Neural cell (in vitro differentiated cells): Measurements from ENCODE around the gene ZNF407.

Experiments
- CTCF ChIP-seq: fragments of 450-650 bp; IDR thresholded peaks from 2 replicates; pipeline ENCODE4 v1.5.1; 2014; ENCODE audit warnings: antibody characterized with exemption, mild to moderate bottlenecking, moderate library complexity; ENCODE audit not compliant: poor library complexity, severe bottlenecking
- EP300 ChIP-seq: fragments of 450-650 bp; conservative IDR thresholded peaks from 2 replicates; pipeline ENCODE4 v1.6.1; 2014; ENCODE audit warnings: antibody characterized with exemption, mild to moderate bottlenecking, moderate library complexity; ENCODE audit not compliant: poor library complexity, severe bottlenecking
- EZH2 ChIP-seq: fragments of 200-600, 300-800 bp; shearing (Covaris generic), sonication (generic); IDR thresholded peaks from 2 replicates; pipeline ENCODE4 v1.6.1; 2014; ENCODE audit warnings: antibody characterized with exemption, low read length, borderline replicate concordance, mild to moderate bottlenecking; ENCODE audit not compliant: insufficient read depth, poor library complexity, severe bottlenecking
- RAD21 ChIP-seq: fragments of 450-650 bp; conservative IDR thresholded peaks from 2 replicates; pipeline ENCODE4 v1.6.1; 2014; ENCODE audit warnings: antibody characterized with exemption, mild to moderate bottlenecking, moderate library complexity
- SMC3 ChIP-seq: fragments of 450-650 bp; conservative IDR thresholded peaks from 2 replicates; pipeline ENCODE4 v1.6.1; 2014; ENCODE audit warnings: antibody characterized with exemption, mild to moderate bottlenecking, moderate library complexity; ENCODE audit not compliant: poor library complexity
- TF ChIP-seq, protein P1 (sequence below): IDR thresholded peaks from 2 replicates; pipeline ENCODE4 v1.6.1; 2012; ENCODE audit warnings: borderline replicate concordance

- no peak for TF ChIP-seq CTCF
- TF ChIP-seq, protein P1, sequence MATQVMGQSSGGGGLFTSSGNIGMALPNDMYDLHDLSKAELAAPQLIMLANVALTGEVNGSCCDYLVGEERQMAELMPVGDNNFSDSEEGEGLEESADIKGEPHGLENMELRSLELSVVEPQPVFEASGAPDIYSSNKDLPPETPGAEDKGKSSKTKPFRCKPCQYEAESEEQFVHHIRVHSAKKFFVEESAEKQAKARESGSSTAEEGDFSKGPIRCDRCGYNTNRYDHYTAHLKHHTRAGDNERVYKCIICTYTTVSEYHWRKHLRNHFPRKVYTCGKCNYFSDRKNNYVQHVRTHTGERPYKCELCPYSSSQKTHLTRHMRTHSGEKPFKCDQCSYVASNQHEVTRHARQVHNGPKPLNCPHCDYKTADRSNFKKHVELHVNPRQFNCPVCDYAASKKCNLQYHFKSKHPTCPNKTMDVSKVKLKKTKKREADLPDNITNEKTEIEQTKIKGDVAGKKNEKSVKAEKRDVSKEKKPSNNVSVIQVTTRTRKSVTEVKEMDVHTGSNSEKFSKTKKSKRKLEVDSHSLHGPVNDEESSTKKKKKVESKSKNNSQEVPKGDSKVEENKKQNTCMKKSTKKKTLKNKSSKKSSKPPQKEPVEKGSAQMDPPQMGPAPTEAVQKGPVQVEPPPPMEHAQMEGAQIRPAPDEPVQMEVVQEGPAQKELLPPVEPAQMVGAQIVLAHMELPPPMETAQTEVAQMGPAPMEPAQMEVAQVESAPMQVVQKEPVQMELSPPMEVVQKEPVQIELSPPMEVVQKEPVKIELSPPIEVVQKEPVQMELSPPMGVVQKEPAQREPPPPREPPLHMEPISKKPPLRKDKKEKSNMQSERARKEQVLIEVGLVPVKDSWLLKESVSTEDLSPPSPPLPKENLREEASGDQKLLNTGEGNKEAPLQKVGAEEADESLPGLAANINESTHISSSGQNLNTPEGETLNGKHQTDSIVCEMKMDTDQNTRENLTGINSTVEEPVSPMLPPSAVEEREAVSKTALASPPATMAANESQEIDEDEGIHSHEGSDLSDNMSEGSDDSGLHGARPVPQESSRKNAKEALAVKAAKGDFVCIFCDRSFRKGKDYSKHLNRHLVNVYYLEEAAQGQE = no peak
- no peak for TF ChIP-seq EZH2
- TF ChIP-seq EP300 = no peak
- no peak for TF ChIP-seq SMC3
- TF ChIP-seq RAD21 = no peak
These were observed 447.6 kb downstream of the ZNF407 start for GRCh38 chr18:75045272-75045671.
